ENCODE data around the gene RYK.

DNA sequence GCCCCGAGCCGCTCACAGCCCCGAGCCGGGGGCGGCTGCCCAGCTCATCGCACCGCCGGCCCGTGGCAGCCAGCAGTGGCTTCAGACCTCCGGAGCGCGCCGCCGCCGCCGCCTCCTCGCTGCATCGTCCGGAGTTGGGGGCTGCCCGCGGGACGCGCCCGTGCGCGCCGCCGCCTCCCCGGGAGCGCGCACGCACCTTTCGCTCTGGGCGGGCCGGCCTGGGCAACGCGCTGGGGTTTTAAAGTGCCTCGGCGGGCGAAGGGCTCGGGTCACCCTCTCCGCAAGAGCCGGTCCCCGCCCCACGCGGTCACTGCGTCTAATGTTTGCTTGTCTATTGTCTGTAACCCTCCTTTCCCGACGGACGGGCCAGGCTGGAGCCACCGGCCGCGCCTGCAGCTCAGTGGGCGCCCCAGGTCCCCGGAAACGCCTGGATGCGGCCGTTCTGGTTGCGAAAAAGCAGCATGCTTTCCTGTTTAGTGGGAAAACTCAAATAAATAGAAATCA, at the start of gene RYK:
- TF ChIP-seq CHD2 (IDR thresholded peaks at IDR 0.05; ENCODE audit: low read length, partially characterized antibody): no peak
- TF ChIP-seq, protein P1, sequence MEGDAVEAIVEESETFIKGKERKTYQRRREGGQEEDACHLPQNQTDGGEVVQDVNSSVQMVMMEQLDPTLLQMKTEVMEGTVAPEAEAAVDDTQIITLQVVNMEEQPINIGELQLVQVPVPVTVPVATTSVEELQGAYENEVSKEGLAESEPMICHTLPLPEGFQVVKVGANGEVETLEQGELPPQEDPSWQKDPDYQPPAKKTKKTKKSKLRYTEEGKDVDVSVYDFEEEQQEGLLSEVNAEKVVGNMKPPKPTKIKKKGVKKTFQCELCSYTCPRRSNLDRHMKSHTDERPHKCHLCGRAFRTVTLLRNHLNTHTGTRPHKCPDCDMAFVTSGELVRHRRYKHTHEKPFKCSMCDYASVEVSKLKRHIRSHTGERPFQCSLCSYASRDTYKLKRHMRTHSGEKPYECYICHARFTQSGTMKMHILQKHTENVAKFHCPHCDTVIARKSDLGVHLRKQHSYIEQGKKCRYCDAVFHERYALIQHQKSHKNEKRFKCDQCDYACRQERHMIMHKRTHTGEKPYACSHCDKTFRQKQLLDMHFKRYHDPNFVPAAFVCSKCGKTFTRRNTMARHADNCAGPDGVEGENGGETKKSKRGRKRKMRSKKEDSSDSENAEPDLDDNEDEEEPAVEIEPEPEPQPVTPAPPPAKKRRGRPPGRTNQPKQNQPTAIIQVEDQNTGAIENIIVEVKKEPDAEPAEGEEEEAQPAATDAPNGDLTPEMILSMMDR (IDR thresholded peaks at IDR 0.05): no peak
- TF ChIP-seq, protein P2, sequence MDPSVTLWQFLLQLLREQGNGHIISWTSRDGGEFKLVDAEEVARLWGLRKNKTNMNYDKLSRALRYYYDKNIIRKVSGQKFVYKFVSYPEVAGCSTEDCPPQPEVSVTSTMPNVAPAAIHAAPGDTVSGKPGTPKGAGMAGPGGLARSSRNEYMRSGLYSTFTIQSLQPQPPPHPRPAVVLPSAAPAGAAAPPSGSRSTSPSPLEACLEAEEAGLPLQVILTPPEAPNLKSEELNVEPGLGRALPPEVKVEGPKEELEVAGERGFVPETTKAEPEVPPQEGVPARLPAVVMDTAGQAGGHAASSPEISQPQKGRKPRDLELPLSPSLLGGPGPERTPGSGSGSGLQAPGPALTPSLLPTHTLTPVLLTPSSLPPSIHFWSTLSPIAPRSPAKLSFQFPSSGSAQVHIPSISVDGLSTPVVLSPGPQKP (IDR thresholded peaks at IDR 0.05; ENCODE audit: low read depth, low read length): no peak
- TF ChIP-seq, protein P3, sequence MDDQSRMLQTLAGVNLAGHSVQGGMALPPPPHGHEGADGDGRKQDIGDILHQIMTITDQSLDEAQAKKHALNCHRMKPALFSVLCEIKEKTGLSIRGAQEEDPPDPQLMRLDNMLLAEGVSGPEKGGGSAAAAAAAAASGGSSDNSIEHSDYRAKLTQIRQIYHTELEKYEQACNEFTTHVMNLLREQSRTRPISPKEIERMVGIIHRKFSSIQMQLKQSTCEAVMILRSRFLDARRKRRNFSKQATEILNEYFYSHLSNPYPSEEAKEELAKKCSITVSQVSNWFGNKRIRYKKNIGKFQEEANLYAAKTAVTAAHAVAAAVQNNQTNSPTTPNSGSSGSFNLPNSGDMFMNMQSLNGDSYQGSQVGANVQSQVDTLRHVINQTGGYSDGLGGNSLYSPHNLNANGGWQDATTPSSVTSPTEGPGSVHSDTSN (IDR thresholded peaks at IDR 0.05): no peak
- TF ChIP-seq TP53 (CRISPR knock-in tag; IDR thresholded peaks at IDR 0.05): no peak
- TF ChIP-seq JUN (IDR thresholded peaks at IDR 0.05): peak in 1 of 2 experiments; percentile 64; a peak in 2 of 5 replicates
- TF ChIP-seq FOSB (CRISPR knock-in tag; IDR thresholded peaks at IDR 0.05): no peak
- TF ChIP-seq PHF8 (IDR thresholded peaks at IDR 0.05; ENCODE audit: borderline replicate concordance, low read depth): peak; percentile 58; the same call in 1 of the 2 replicates
- no peak for TF ChIP-seq NPAS2 (CRISPR knock-in tag; IDR thresholded peaks at IDR 0.05; ENCODE audit: borderline replicate concordance)
- TF ChIP-seq POLR2A (IDR thresholded peaks at IDR 0.05; ENCODE audit: low read length): peak; percentile 82
- TF ChIP-seq CBX2 (IDR thresholded peaks at IDR 0.05; ENCODE audit: borderline replicate concordance, low read depth): no peak

Measured in A549 (cell line).